ENCODE data around the gene NPBWR2.

DNA sequence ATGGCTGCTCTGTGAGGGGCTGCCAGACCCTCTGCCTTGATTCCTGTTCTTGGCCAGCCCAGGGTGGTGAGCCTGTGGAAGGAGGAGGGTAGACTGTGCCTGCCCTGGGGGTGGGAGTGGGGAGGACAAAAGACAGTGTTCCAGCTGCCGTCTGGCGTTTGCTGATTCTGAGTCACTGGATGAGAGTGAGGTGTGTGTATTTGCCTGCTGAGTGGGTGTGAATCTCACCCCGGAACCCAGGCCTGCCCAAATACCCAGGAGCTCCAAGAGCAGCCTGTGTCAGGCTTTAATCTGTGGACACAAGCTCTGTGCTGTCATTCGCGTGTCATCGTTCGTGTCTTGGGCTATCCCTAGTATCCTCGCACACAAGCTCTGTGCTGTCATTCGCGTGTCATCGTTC is 20.6 kb downstream of the NPBWR2 start:
- TF ChIP-seq, protein P1, sequence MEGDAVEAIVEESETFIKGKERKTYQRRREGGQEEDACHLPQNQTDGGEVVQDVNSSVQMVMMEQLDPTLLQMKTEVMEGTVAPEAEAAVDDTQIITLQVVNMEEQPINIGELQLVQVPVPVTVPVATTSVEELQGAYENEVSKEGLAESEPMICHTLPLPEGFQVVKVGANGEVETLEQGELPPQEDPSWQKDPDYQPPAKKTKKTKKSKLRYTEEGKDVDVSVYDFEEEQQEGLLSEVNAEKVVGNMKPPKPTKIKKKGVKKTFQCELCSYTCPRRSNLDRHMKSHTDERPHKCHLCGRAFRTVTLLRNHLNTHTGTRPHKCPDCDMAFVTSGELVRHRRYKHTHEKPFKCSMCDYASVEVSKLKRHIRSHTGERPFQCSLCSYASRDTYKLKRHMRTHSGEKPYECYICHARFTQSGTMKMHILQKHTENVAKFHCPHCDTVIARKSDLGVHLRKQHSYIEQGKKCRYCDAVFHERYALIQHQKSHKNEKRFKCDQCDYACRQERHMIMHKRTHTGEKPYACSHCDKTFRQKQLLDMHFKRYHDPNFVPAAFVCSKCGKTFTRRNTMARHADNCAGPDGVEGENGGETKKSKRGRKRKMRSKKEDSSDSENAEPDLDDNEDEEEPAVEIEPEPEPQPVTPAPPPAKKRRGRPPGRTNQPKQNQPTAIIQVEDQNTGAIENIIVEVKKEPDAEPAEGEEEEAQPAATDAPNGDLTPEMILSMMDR (IDR thresholded peaks at IDR 0.05; ENCODE audit: insufficient read depth, low read depth, low read length): no peak
- TF ChIP-seq EZH2 (IDR thresholded peaks at IDR 0.05; ENCODE audit: insufficient read depth, low read length): no peak

All from astrocyte (in vitro differentiated cells and primary cell).